ENCODE measurements around the gene ALG2.
"Not testable (repeated sequence)": the region's sequence is repeated elsewhere in the genome, so short reads cannot be mapped to it uniquely, and the experiment has no call there.

Gene ALG2

GRCh38 chr9:99201603-99202002 lies 20.1 kb downstream of the ALG2 start:
- Histone ChIP-seq H3K4me3 (ENCODE audit: insufficient read length, low read depth) (no peak overlapping the region), H3K9me3 (ENCODE audit: insufficient read depth, low read length) (no peaks in the 10 kb centered on the region), H3K36me3 (ENCODE audit: insufficient read depth, insufficient read length, low read length) (no peaks in the 10 kb centered on the region), H3K4me1 (ENCODE audit: insufficient read depth, insufficient read length) (no peaks in the 10 kb centered on the region), H3K27me3 (ENCODE audit: insufficient read depth, insufficient read length) (no peaks in the 10 kb centered on the region), H3K9ac (ENCODE audit: insufficient read length, low read depth) (no peak overlapping the region)
- DNase-seq (ENCODE audit: low read depth, low spot score): no peak
- TF ChIP-seq ZNF274 (IDR thresholded peaks at IDR 0.05; ENCODE audit: low read depth, low read length): no peak
- no peak for TF ChIP-seq YY1 (IDR thresholded peaks at IDR 0.05; ENCODE audit: insufficient read depth, insufficient read length)
- TF ChIP-seq SUZ12 (IDR thresholded peaks at IDR 0.05; ENCODE audit: extremely low read depth, insufficient read depth, insufficient read length): no peak

- Histone ChIP-seq H3K4me1 (ENCODE audit: insufficient read depth, insufficient read length) (no peaks in the 10 kb centered on the region), H3K9me3 (ENCODE audit: insufficient read depth, low read length) (no peaks in the 10 kb centered on the region), H3K27me3 (ENCODE audit: insufficient read depth, insufficient read length) (no peaks in the 10 kb centered on the region), H3K4me3 (ENCODE audit: insufficient read length, low read depth) (no peak overlapping the region), H3K36me3 (ENCODE audit: insufficient read depth, insufficient read length, low read length) (no peaks in the 10 kb centered on the region), H3K9ac (ENCODE audit: insufficient read length, low read depth) (no peak overlapping the region)
- DNase-seq (ENCODE audit: low read depth, low spot score): no peak
- TF ChIP-seq ZNF274 (IDR thresholded peaks at IDR 0.05; ENCODE audit: low read depth, low read length): no peak
- no peak for TF ChIP-seq YY1 (IDR thresholded peaks at IDR 0.05; ENCODE audit: insufficient read depth, insufficient read length)
- TF ChIP-seq SUZ12 (IDR thresholded peaks at IDR 0.05; ENCODE audit: extremely low read depth, insufficient read depth, insufficient read length): no peak
Observed at GRCh38 chr9:99199938-99200539, 21.7 kb downstream of the ALG2 start.

- H3K27me3 ChIP-seq (ENCODE audit: insufficient read depth, insufficient read length): no peaks in the 10 kb centered on the region
- no peaks in the 10 kb centered on the region for H3K4me1 ChIP-seq (ENCODE audit: insufficient read depth, insufficient read length)
- H3K9me3 ChIP-seq (ENCODE audit: insufficient read depth, low read length): no peaks in the 10 kb centered on the region; the same call in 1 of the 2 replicates
- H3K36me3 ChIP-seq (ENCODE audit: insufficient read depth, insufficient read length, low read length): no peaks in the 10 kb centered on the region
- H3K4me3 ChIP-seq (ENCODE audit: insufficient read length, low read depth): no peak overlapping the region
- no peak for DNase-seq (ENCODE audit: low read depth, low spot score)
- no peak overlapping the region for H3K9ac ChIP-seq (ENCODE audit: insufficient read length, low read depth)
- no peak for TF ChIP-seq ZNF274 (IDR thresholded peaks at IDR 0.05; ENCODE audit: low read depth, low read length)
- no peak for TF ChIP-seq SUZ12 (IDR thresholded peaks at IDR 0.05; ENCODE audit: extremely low read depth, insufficient read depth, insufficient read length)
- TF ChIP-seq YY1 (IDR thresholded peaks at IDR 0.05; ENCODE audit: insufficient read depth, insufficient read length): no peak
Observed at GRCh38 chr9:99197987-99198386, 23.8 kb downstream of the ALG2 start.

GRCh38 chr9:99197124-99197630 lies 24.6 kb downstream of the ALG2 start:
- Histone ChIP-seq H3K27me3 (ENCODE audit: insufficient read depth, insufficient read length) (no peaks in the 10 kb centered on the region), H3K4me3 (ENCODE audit: insufficient read length, low read depth) (no peak overlapping the region), H3K9me3 (ENCODE audit: insufficient read depth, low read length) (no peaks in the 10 kb centered on the region; the same call in 1 of the 2 replicates), H3K4me1 (ENCODE audit: insufficient read depth, insufficient read length) (no peaks in the 10 kb centered on the region), H3K36me3 (ENCODE audit: insufficient read depth, insufficient read length, low read length) (no peaks in the 10 kb centered on the region), H3K9ac (ENCODE audit: insufficient read length, low read depth) (no peak overlapping the region)
- no peak for DNase-seq (ENCODE audit: low read depth, low spot score)
- TF ChIP-seq SUZ12 (IDR thresholded peaks at IDR 0.05; ENCODE audit: extremely low read depth, insufficient read depth, insufficient read length): no peak

GRCh38 chr9:99196484-99196883 lies 25.3 kb downstream of the ALG2 start:
- not testable (repeated sequence) for DNase-seq (ENCODE audit: low read depth, low spot score); H3K9me3 ChIP-seq (ENCODE audit: insufficient read depth, low read length); H3K4me1 ChIP-seq (ENCODE audit: insufficient read depth, insufficient read length); H3K4me3 ChIP-seq (ENCODE audit: insufficient read length, low read depth); H3K27me3 ChIP-seq (ENCODE audit: insufficient read depth, insufficient read length); H3K9ac ChIP-seq (ENCODE audit: insufficient read length, low read depth); H3K36me3 ChIP-seq (ENCODE audit: insufficient read depth, insufficient read length, low read length)

GRCh38 chr9:99193466-99193821 lies 28.3 kb downstream of the ALG2 start:
- Histone ChIP-seq H3K4me3 (ENCODE audit: insufficient read length, low read depth) (no peak overlapping the region), H3K36me3 (ENCODE audit: insufficient read depth, insufficient read length, low read length) (no peaks in the 10 kb centered on the region), H3K4me1 (ENCODE audit: insufficient read depth, insufficient read length) (no peaks in the 10 kb centered on the region), H3K9ac (ENCODE audit: insufficient read length, low read depth) (no peak overlapping the region), H3K27me3 (ENCODE audit: insufficient read depth, insufficient read length) (no peaks in the 10 kb centered on the region), H3K9me3 (ENCODE audit: insufficient read depth, low read length) (no peaks in the 10 kb centered on the region; the same call in 1 of the 2 replicates)
- DNase-seq (ENCODE audit: low read depth, low spot score): no peak
- no peak for TF ChIP-seq YY1 (IDR thresholded peaks at IDR 0.05; ENCODE audit: insufficient read depth, insufficient read length)

- Histone ChIP-seq H3K36me3 (ENCODE audit: insufficient read depth, insufficient read length, low read length) (no peaks in the 10 kb centered on the region), H3K9ac (ENCODE audit: insufficient read length, low read depth) (no peak overlapping the region), H3K9me3 (ENCODE audit: insufficient read depth, low read length) (no peaks in the 10 kb centered on the region; the same call in 1 of the 2 replicates), H3K4me3 (ENCODE audit: insufficient read length, low read depth) (no peak overlapping the region), H3K4me1 (ENCODE audit: insufficient read depth, insufficient read length) (no peaks in the 10 kb centered on the region), H3K27me3 (ENCODE audit: insufficient read depth, insufficient read length) (no peaks in the 10 kb centered on the region)
- no peak for DNase-seq (ENCODE audit: low read depth, low spot score)
- no peak for TF ChIP-seq ZNF274 (IDR thresholded peaks at IDR 0.05; ENCODE audit: low read depth, low read length)
- TF ChIP-seq YY1 (IDR thresholded peaks at IDR 0.05; ENCODE audit: insufficient read depth, insufficient read length): no peak
- TF ChIP-seq SUZ12 (IDR thresholded peaks at IDR 0.05; ENCODE audit: extremely low read depth, insufficient read depth, insufficient read length): no peak
Observed at GRCh38 chr9:99192786-99193465, 28.8 kb downstream of the ALG2 start.
